Spleen (tissue), 7 donors: ENCODE results near the gene ZBTB42.

Experiments
- POLR2AphosphoS5 ChIP-seq, 3 donors: sonication (generic); formaldehyde crosslinking; IDR thresholded peaks; one replicate each; pipeline ENCODE4 v1.5.1; 2017; ENCODE audit warnings: antibody characterized with exemption in 3 of 3
- TF ChIP-seq, protein P1 (sequence below), 11 experiments: fragments of 200-600 bp in 7 of 11; fragments of 450-650 bp in 4 of 11; sonication (generic) in 4 of 11; IDR thresholded peaks in 8 of 11; conservative IDR thresholded peaks in 3 of 11; 1 replicate in 7 of 11; 2 replicates in 4 of 11; pipeline versions ENCODE4 v1.4.0 to v1.8.0; 2016 to 2021; ENCODE audit warnings: antibody characterized with exemption in 11 of 11, inconsistent platforms in 4 of 11, mild to moderate bottlenecking in 1 of 11
- donor health status: DM: no; HTN: no; CAD: no; lungs with moderate emphysema.
- donor health status: DM: no; HTN: no; CAD: no.
- donor health status: DM: no; HTN: no; CAD: no.

DNA sequence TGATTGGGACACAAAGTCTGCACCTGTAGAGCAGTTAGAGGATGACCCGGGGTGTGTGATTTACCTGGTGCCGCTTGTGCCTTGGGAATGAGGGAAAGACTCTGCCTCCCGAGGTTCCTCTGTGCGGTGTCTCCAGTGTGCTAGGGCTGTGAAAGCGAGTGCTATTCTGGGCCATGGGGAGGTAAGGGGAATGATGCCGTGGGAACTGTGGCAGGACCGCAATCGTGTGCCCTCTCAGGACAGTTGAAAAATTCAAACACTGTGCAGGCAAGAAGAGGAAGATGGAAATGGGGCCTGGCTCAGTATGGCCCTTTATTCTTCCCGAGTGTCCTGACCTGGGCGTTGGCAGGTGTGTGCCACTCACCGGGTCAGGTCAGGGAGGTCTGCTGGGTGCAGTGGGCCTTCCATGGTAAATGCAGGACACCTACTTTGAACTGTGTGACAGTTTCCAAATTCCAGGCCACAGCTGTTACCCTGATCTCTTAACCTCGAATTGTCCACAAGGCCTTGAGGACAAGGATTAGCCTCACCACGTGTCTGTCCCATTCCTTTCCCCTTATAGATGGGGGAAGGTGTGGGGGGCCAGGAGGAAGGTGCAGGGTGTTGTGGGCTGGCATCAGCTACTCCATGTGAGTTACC is 46.6 kb upstream of the ZBTB42 start:
- TF ChIP-seq, protein P1, sequence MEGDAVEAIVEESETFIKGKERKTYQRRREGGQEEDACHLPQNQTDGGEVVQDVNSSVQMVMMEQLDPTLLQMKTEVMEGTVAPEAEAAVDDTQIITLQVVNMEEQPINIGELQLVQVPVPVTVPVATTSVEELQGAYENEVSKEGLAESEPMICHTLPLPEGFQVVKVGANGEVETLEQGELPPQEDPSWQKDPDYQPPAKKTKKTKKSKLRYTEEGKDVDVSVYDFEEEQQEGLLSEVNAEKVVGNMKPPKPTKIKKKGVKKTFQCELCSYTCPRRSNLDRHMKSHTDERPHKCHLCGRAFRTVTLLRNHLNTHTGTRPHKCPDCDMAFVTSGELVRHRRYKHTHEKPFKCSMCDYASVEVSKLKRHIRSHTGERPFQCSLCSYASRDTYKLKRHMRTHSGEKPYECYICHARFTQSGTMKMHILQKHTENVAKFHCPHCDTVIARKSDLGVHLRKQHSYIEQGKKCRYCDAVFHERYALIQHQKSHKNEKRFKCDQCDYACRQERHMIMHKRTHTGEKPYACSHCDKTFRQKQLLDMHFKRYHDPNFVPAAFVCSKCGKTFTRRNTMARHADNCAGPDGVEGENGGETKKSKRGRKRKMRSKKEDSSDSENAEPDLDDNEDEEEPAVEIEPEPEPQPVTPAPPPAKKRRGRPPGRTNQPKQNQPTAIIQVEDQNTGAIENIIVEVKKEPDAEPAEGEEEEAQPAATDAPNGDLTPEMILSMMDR (IDR thresholded peaks at IDR 0.05 in 8 of 11, conservative IDR thresholded peaks at IDR 0.05 in 3 of 11): no peak
- no peak for TF ChIP-seq POLR2AphosphoS5 (IDR thresholded peaks at IDR 0.05)
